AG10803 (cell line): Measurements from ENCODE around the gene EXT2.

Experiments
- DNase-seq: peaks from one replicate; pipeline ENCODE4 v3.0.0; 2010; ENCODE audit warnings: low read depth
- H3K4me3 ChIP-seq: 2 replicates; pipeline ENCODE4 v1.5.1; 2011; ENCODE audit warnings: mild to moderate bottlenecking, low read length, control low read depth
- CTCF ChIP-seq: conservative IDR thresholded peaks from 2 replicates; pipeline ENCODE4 v1.5.1; 2011; ENCODE audit warnings: mild to moderate bottlenecking, low read length, control low read depth, inconsistent platforms

EXT2 gene

DNA sequence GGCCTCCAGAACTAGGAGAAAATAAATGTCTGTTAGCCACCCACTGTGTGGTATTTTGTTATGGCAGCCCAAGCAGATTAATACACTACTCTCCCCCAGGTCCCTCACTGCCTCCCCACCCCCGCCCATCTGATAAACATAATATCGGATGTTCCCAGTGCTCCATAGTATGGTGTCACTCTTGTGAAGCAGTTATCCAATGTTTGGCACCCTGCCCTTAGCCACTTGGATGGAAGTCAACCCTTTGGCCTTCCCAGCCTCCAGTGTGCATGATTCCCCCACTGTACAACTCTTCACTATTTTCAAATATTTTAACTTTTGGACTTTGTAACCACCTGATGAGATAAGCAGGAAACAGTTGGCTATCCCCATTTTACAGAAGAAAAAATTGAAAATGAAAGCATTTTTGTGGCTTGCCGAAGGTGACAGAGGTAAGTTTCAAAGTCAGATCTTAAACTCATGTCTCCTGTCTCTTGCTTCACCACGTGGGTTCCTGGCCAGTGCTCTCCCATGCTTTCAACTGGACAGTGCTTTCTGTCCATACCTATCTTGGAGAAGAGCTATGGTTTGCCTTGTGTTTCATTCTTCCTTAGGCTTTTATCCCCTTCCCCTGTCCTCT, 161.3 kb downstream of the EXT2 start:
- TF ChIP-seq CTCF, result no peak
- DNase-seq, result no peak
- no peak overlapping the region for H3K4me3 ChIP-seq

DNA sequence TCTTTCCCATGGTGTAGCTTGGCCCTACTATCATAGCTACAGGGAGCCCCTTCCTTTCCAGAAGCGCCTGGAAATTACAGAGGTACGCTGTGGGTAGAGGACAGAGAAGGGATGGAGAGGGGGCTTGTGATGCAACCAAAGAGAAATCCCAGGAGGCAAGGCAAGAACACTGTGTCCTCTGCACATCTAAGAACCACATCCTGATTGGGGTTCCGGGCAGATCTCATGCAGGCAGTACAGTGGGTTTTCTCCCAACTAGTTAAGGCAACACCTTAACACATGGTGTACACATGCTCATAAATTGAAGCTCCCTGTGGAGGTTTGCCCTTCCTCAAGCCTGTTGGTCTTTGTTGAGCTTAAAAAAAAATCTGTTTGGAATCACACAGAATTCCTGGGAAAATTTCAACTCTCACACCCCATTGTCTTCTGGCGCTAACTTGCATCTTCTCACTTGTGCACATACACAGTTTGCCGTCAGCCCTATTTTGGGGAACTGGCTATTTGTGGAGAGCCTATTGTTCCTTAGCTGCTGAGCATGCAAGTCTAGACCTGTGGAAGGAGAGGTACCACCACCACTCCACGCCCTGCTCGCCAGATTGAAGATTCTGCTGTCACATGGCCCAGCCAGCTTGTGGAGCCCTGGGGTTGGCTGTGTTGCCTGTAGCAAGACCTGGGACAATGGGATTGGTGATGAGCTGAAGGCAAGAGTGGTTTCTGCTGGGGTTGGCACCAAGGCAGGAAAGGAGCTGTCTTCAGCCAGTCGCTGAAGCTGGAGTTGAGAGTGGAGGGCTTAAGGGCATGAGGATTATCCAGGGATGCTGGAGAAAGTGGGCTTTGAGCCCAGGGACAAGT, 162.1 kb downstream of the EXT2 start:
- H3K4me3 ChIP-seq, result no peak overlapping the region
- no peak for DNase-seq
- no peak for TF ChIP-seq CTCF

GRCh38 chr11:44258190-44258489, 162.7 kb downstream of the EXT2 start:
- peak; percentile 35 for DNase-seq
- TF ChIP-seq CTCF, result no peak
- H3K4me3 ChIP-seq, result no peak overlapping the region

GRCh38 chr11:44258839-44259420, 163.5 kb downstream of the EXT2 start:
- H3K4me3 ChIP-seq, result no peak overlapping the region
- DNase-seq, result peak; percentile 11
- no peak for TF ChIP-seq CTCF

- no peak for DNase-seq
- H3K4me3 ChIP-seq, result no peak overlapping the region
- TF ChIP-seq CTCF, result no peak
Observed at GRCh38 chr11:44260081-44260480, 164.6 kb downstream of the EXT2 start.

DNA sequence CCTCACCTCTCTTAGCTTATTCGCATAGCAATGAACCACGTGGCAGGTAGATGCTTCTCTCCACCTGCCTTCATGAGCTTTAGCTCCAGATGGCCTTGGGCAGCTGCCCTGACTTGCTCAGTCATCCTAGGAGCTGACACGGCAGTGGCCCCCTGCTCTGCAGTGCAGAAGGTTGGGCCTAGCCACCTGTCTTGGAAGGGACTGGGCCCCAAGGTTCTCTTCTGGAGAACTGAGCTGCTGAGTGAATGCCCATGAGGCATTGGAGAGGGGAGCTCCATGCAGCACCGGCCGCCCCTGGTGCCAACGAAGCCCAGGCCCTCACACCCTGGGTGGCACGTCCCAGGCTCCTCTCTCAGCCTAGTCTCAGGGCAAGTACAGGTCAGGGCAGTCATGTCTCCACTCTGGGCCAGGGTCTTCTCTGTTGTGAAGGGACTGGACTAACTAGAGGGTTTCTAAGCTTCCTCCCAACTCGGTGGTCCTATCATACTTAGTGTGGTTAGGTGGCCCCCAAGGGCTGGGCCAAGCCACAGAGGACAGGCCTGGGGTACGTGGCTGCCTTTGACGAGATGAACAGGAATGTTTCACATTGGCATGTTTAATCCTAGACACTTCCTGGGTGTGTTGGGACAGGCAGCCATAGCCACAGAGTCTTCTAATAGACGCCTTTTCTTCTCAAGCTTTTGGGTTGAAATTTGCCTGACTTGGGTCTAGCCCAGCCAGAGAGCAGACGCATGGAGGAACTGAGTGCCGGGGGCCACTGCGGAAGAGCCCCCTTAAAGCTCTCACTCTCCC, 166.5 kb downstream of the EXT2 start:
- no peak for DNase-seq
- H3K4me3 ChIP-seq, result no peak overlapping the region
- no peak for TF ChIP-seq CTCF
